ENCODE measurements around the gene ABO. TPM values are rescaled to one million over a fixed set of nuclear protein-coding genes. Genes with fewer than 3 reads are reported as not detected.

Gene ABO
- total and polyA plus RNA-seq, 2 of the 8 experiments (the other 6 are each of a cell fraction or from before 2014, with no cell fraction given): 0.03 TPM; not detected in 1

DNA sequence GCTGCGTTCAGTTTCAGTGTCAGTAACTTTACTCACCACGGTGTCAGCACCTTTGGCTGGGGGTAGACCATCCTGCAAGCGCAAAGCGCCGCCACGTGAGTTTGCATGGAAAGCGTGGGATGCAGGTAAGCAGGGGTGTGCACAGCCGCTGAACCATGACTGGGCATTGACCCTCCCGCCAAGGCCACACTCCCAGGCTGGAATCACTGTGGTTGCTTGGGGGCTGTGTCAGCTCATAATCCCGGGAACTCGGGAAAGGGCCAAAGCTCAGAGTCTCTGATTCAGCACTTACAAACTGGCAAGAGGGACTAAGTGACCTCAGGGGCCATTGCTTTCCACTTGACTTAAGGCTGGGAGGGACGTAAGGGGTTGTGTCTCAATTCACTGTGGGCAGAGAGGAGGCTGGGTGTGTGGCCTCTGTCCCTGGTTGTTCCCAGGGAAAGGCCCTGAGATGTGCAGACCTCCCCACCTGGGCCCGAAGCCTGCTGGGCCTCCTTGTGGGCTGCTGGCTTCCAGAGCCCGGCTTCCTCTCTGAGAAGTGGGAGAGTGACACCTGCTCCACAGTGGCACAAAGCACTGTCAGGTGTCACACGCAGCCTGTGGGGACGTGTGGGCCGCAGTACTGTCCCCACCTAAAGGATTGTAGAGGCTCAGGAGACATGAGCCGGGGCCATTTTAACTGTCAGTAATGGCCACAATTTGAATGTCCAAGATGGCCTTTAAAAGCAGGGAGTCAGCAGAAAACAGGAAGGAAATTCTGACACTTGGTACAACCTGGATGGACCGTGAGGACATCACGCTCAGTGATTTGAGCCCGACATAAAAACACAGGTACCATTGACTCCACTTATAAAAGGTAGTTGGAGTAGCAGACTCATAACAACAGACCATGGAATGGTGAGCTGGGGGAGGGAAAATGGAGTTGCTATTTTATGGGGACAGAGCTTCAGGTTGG lies 16.7 kb downstream of the ABO start:
- Histone ChIP-seq H3K36me3 (ENCODE audit: control insufficient read depth in 2 of 4, insufficient read depth in 4 of 4, low read length in 3 of 4) (no peaks in the 10 kb centered on the region), H3K14ac (ENCODE audit: insufficient read length) (no peak overlapping the region), H2AFZ (ENCODE audit: low read length) (peak overlapping the region; percentile 70), H3K4ac (replicated peaks; ENCODE audit: insufficient read length, low read depth, low read length) (no peak overlapping the region), H4K91ac (replicated peaks; ENCODE audit: insufficient read length, low read length) (peak overlapping the region; percentile 44), H3K56ac (replicated peaks; ENCODE audit: insufficient read length, low read depth, low read length) (no peak overlapping the region), H3K27ac (ENCODE audit: low read depth, low read length) (no peak overlapping the region), H3K4me3 (ENCODE audit: extremely low read depth in 1 of 4, insufficient read depth in 2 of 4, low read depth in 3 of 4, low read length in 4 of 4) (no peak overlapping the region), H2BK5ac (ENCODE audit: low read depth, low read length) (no peak overlapping the region), H3K79me2 (ENCODE audit: control insufficient read depth in 1 of 2, insufficient read depth in 2 of 2, low read length in 2 of 2) (no peaks in the 10 kb centered on the region), H4K20me1 (replicated peaks in 1 of 2; ENCODE audit: control insufficient read depth in 1 of 2, insufficient read depth in 2 of 2, low read length in 2 of 2) (no peaks in the 10 kb centered on the region), H2BK12ac (ENCODE audit: low read depth, low read length) (peak overlapping the region; percentile 60; the same call in 1 of the 2 replicates), H2AK5ac (ENCODE audit: low read depth, low read length) (no peak overlapping the region), H2BK15ac (ENCODE audit: low read length) (no peak overlapping the region), H3K27me3 (replicated peaks in 1 of 4; ENCODE audit: control insufficient read depth in 3 of 4, extremely low read depth in 1 of 4, insufficient read depth in 3 of 4, low read length in 3 of 4) (0 out of 7 replicates have a peak, but pooled peaks cover 0 to 4% (median 0%) of the 10 kb centered on the region in 4 experiments), H3K9ac (replicated peaks in 1 of 4; ENCODE audit: extremely low read depth in 1 of 4, low read depth in 3 of 4, low read length in 3 of 4) (no peak overlapping the region; a peak in 1 of 7 replicates), H3K9me3 (ENCODE audit: insufficient read depth in 2 of 2, low read depth in 1 of 2, low read length in 1 of 2) (no peaks in the 10 kb centered on the region), H3K23me2 (ENCODE audit: low read depth, low read length) (peaks cover 8% of the 10 kb centered on the region; the same call in 1 of the 2 replicates), H3K79me1 (ENCODE audit: low read depth, low read length) (no peaks in the 10 kb centered on the region), H2BK20ac (ENCODE audit: low read length) (no peak overlapping the region), H4K5ac (ENCODE audit: insufficient read length, low read depth, low read length) (no peak overlapping the region), H4K8ac (ENCODE audit: extremely low read depth, insufficient read depth, low read length) (no peak overlapping the region; the same call in 1 of the 2 replicates), H3K23ac (ENCODE audit: insufficient read length) (no peak overlapping the region), H2BK120ac (replicated peaks; ENCODE audit: low read depth, low read length) (no peak overlapping the region), H3K18ac (ENCODE audit: extremely low read depth, low read length) (peak overlapping the region; percentile 65), H3K4me2 (ENCODE audit: insufficient read depth in 1 of 2, low read depth in 2 of 2, low read length in 2 of 2) (no peak overlapping the region), H3K4me1 (replicated peaks in 1 of 4; ENCODE audit: control insufficient read depth in 3 of 4, insufficient read depth in 4 of 4, low read length in 3 of 4) (peaks cover 0 to 13% (median 4%) of the 10 kb centered on the region in 4 experiments; a peak in 6 of 7 replicates)
- POLR2A ChIA-PET (ENCODE audit: partially characterized antibody): no interaction called here
- 83% methylated on average over 21 of the region's 21 CpGs; no CpG with 5 or more reads in 1 of the 2 experiments for WGBS, 2 experiments (ENCODE audit: extremely low coverage in 1 of 2, insufficient coverage in 1 of 2, insufficient read length in 1 of 2, insufficient replicate concordance in 2 of 2, low coverage in 1 of 2, low lambda C conversion rate in 2 of 2, missing lambda C conversion rate in 1 of 2)
- CTCF ChIA-PET (ENCODE audit: partially characterized antibody): interaction anchor here (0.8 to 3.2 kb wide), 9 partner anchors 14 to 228 kb away, joined by 3 to 8 read pairs (median 3); no protein-coding TSS in a partner anchor
- no peak for DNase-seq (ENCODE audit: low read depth in 1 of 2, low spot score in 2 of 2)
- no peak for TF ChIP-seq SUZ12 (IDR thresholded peaks at IDR 0.05; ENCODE audit: low read length)
- FAIRE-seq: no peak
